ENCODE data around the gene CES4A.
A peak's percentile ranks its signal among the peaks of the same experiment; 100 is the strongest.
"Not testable (repeated sequence)": the region's sequence is repeated elsewhere in the genome, so short reads cannot be mapped to it uniquely, and the experiment has no call there.

Gene CES4A

DNA sequence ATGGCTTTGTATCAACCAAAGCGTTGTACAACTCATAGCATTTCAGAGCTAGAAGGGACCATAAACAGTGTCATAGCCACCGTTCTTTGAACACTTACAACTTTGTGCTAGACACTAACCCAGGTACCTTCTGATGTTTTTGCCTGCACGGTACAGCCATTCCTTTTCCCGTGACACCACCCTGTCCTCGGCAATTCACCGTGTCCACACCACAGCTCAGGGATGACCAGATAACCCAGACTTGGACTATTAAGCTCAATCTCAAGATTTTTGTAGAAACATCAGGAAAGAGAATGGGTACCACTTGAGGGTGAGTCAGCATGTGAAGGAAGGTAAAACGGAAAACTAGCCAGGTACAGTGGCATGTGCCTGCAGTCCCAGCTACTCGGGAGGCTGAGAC, 30.8 kb downstream of the CES4A start:
- DNase-seq (ENCODE audit: low read depth, low spot score): no peak

DNA sequence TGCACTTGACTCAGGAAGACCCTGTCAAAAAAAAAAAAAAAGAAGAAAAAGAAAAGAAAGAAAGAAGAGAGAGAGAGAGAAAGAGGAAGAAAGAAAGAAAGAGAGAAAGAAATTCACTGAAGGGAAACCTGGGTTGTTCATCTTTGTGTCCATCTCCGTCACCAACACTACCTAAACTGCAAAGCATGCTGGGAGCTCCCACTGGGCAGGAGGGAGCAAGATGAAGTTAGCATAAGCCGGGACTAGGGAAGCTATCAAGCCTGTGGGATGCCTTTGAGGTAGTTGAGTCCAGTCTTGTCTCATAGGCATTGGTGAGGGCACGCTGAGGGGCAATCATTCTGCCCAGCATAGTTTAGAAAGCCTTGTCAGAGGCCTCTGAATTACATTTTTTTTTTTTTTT, 32.9 kb downstream of the CES4A start:
- DNase-seq (ENCODE audit: low read depth, low spot score): no peak

DNA sequence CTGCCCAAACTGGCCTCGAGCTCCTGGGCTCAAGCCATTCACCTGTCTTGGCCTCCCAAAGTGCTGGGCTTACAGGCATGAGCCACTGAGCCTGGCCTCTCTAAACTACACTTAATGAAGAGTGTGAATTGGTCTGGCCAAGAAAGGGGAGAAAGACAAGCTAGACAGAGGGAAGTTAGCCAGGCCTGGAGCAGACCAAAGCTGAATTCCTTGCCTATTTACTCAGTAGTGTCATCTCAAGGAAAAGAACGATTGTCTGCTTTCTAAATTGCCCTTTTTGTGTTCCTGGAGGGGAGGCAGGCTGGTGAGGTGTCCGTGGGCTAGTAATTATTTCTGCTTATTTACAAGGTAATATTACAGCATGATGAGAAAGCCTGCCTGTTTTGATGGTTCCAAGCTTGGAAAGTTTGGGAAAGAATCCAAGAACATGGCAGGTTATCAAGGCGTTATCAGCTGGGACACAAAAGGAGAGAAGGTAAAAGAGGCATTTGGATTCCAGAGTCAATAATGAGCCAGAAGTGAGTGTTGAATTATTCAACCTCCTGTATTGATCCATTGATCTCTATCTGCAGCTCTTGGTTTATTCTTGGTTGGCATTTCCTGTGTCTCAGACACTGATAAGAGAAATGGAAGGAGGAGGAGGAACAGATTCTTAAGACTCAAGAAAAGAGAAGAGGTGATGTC, 34.3 kb downstream of the CES4A start:
- DNase-seq (ENCODE audit: low read depth, low spot score): no peak

DNA sequence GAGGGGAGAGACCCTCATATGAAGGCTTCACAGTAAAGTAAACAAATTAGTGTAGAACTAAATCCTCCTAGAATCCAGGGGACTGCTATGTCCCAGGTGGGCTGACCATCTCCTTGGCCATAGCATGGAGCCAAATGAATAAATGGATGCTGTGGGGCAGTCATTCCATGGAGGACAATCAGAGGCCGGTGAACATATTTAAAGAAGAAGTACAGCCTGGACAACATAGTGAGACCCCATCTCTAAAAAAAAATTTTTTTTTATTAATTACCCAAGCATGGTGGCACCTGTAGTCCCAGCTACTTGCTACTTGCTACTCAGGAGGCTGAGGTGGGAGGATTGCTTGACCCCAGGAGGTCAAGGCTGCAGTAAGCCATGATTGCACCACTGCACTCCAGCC, 35.3 kb downstream of the CES4A start:
- DNase-seq (ENCODE audit: low read depth, low spot score): no peak

DNA sequence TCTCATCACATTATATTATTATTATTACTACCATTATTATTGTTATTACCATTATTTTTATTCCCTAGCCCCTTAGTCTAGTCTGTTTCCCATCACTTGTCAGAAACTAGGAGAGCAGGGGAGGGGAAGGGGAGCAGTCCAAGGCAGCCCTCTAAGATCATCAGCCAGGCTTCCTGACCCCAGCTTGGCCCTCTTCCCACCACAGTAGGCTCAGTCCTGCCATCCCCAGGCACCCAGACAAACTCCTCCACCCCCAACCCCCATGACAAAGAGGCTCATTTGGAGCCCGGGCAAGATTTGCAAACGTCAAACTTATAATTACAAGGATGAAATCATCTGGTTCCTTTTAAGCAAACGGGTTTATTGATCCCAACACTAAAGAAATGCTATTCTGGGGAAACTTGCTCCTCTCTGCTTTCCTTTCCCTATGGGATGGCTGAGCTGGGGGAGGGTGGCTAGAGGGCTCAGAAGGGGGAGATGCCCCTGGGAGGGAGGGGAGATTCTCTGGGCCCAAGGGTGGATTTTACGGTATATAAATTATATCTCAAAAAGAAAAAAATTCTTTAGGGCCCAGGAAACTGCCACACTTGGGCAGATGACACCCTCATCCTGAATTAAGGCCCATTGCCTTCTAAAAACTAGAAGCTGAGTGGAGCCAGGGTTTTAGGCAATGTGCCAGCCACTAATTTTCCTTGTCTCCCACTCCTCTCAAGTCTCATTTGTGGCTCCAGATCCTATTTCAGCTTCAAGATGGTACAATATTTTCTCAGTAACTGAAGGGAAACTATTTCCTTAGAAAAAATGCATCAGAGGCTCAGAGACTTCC, 36.2 kb downstream of the CES4A start:
- DNase-seq (ENCODE audit: low read depth, low spot score): no peak

DNA sequence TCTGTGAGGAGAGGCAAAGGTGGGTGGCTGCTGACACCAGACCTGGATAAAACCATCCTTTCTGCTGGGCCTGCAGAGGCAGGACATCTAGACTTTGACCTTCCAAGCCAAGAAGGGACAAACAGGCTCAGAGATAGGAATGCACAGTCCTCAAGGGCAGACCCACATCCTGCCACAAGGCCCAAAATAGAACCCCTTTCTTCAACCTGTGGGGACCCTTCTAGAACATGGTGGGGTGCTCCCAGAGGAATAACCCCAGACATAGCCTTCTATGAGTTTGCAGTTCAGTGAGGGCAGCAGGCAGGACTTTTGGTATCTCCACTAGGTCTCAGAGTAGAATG, 36.8 kb downstream of the CES4A start:
- DNase-seq (ENCODE audit: low read depth, low spot score): no peak

DNA sequence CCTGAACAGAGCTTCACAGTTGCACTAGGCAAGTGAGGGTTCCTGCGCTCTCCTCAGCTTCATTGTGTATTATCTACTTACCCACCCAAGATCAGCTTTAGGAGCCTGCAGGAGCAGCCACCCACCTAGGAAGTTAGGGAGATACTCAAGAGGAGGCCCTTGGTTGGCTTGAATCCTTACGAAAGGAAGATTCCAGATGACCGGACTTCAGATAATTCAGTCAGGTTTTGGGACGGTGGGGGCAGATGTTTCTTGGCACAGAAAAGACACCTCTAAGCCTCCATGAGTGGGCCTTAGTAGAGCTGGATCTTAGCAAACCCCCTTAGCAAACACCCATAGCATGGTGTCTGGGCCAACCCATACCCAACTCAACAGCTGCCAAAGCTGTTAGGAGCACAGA, 38.2 kb downstream of the CES4A start:
- no peak for DNase-seq (ENCODE audit: low read depth, low spot score)

DNA sequence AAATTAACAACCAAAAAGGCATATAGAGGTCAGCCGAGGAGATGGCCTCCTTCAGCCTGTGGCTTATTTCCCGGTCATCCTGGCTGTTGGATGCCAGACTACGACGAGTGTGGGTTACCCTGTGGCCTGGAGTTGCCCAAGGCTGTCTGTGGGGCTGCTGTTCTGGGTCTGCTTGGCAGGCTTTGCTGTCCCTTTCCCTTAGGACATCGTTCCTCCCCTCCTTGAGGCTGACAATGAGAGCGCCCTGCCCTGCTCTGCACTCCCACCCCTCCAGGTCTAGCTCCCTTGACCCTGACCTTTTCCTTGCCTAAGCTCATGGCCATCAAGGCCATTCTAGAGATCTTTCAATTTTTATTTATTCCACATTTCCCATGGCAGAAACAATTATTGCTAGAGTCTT, 38.7 kb downstream of the CES4A start:
- DNase-seq (ENCODE audit: low read depth, low spot score): no peak

DNA sequence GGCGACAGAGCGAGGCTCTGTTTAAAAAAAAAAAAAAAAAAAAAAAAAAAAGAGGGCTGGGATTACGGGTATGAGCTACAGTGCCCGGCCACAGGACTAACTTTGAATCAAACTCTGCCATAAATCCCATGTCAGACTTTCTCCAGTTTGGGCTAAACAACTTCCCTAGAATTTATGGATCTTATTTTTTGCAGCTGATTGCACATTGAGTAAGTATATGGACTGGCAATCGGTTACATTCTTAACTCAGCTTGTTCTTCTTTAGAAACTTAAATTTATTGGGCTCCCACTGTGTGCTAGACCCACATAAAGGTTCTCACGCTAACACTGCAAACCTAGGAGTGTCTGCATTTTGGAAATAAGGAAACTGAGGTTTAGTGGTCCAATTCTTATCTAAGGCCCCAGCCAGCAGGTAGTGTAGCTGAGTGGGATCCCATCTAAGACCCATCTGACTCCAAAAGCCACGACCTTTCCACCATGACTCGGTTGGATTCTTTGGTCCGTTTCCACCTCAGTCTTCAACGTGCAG, 39.8 kb downstream of the CES4A start:
- no peak for DNase-seq (ENCODE audit: low read depth, low spot score)

DNA sequence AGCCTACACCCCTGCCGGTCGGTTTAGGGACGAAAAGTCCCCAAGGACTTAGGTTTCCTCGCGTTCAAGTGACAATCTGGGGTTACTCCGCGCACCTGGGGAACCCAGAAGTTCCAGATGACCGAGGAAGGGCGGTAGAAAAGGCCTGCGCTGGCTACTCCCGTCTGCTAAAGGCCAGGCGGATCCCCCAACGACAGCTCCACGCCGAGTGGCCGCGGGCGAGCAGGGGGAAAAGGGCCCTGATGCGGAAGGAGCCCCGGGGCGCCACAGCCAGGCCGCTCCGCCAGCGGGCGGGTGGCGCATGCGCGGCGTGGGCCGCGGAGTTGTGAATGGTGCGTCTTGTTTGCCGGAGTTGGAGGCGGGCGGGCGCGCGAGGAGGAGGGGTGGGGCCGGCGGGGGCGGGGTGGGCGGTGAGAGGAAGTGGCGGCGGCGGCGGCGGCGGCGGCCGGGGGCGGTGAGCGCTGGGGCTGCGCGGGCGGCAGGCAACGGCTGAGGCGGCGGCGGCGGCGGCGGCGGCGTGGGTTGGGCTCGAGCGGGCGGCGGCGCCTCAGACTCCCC, 40.4 kb downstream of the CES4A start, which contains the start of gene CBFB:
TSS of gene CBFB (plus strand) at position 454 of the 558 bp plus-strand sequence. CDS start 259 bp downstream, outside the sequence.
- DNase-seq (ENCODE audit: low read depth, low spot score): peak; percentile 65

DNA sequence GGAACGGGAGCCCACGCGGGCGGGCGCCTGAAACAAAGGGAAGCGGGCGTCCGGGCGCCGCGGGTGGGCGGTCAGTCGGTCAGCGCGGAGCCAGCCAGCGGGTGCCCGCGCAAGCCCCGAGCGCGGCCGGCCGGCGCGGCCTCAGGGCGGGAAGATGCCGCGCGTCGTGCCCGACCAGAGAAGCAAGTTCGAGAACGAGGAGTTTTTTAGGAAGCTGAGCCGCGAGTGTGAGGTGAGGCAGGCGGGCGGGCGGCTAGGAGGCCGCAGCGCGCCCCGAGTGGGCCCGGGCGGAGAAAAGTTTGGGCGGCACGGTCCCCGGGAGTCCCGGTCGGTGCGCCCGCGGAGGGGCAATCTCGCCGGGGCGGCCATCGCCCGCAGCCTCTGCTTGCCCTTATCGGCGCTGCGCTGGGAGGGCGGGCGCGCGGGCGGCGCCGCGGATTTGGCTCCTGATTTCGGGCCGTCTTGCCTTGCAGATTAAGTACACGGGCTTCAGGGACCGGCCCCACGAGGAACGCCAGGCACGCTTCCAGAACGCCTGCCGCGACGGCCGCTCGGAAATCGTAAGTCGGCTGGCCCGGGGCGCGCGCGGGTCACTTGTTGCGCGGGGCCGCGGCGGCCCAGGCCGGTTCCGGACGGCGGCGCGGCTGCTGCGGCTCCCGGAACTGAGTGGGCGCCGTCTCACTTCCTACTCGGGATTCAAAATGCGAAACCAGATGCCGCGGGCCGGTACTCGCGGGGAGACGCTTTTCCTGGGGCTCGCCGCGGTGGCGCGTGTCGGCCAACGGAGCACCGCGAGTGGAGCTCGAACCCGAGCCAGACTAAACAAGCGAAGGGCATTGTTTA, 41.1 kb downstream of the CES4A start:
- DNase-seq (ENCODE audit: low read depth, low spot score): no peak

DNA sequence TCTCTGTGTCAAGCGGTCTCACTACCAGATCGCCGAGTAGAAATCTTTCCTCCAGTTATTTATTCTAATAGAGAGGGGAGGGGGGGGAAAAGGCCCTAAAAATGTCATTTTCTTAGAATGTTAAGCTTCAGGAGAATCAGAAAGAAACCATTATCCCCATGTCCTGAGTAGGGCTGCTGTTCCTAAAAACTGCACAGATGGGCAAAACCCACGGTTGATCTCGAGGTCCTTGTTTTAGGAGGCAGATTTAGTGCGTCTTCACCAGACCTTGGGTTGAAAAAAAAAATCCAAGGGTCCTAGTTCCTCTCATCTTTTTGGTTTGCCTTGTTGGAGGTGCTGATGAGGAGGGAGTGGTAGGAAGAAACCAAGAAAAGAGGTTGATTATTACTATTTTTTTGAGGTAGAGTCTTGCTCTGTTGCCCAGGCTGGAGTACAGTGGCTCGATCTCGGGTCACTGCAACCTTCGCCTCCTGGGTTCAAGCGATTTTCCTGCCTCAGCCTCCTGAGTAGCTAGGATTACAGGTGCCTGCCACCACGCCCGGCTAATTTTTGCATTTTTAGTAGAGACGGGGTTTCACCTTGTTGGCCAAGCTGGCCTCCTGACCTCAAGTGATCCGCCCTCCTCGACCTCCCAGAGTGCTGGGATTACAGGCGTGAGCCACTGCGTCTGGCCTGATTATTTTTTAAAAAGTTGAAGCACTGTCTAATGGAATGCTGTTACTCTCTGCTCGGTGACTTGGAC, 42.0 kb downstream of the CES4A start:
- no peak for DNase-seq (ENCODE audit: low read depth, low spot score)

DNA sequence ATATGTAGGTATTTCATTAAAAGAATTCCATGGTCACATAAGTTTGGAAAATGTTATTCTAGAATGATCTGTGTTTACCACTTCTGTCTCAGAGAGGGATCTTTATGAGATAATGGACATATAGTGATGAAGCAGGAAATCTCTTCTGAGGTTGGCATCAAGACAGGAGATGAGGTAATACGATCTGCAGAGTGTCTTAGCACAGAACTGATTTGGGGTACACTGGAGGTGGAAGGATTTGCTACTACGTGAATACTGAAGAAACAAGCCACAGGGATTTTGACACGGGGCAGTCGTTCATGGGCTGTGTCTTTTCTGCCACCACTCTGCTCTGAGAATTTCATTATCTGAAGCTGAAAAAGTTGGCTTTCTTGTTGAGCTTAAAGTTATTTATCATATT, 46.1 kb downstream of the CES4A start:
- DNase-seq (ENCODE audit: low read depth, low spot score): no peak

DNA sequence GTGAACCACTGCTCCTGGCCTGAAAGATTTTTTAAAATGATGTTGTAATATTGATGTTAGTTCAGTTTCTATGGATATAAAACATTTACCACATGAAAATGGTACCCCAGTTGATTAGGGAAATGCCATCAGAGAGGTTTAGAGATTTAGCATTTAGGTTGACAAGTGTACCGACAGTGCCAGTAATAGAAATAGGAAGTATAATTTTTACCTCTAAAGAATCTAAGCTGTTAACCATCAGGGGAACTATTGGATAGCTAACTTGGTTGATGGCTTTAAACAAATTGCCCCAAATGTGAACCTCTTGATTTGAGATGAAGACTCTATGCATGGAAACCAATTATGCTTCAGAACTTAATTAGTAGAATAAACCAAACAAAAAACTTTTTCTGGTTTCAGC, 47.0 kb downstream of the CES4A start:
- DNase-seq (ENCODE audit: low read depth, low spot score): no peak

DNA sequence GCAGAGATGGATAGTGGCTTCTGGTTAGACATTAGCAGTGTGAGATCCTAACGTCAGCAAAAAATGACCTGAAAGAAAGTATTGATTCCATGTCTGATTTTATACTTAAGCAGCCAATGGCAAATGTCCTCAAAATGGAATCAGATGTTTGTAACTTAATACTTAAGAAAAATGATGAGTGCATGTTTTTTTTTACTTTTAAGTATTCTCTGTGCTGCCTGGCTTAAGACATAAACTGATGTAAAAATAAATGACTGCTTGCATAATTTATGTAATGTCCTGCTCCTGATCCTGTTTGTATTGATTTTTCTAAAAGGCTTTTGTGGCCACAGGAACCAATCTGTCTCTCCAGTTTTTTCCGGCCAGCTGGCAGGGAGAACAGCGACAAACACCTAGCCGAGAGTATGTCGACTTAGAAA, 47.9 kb downstream of the CES4A start:
- DNase-seq (ENCODE audit: low read depth, low spot score): no peak

DNA sequence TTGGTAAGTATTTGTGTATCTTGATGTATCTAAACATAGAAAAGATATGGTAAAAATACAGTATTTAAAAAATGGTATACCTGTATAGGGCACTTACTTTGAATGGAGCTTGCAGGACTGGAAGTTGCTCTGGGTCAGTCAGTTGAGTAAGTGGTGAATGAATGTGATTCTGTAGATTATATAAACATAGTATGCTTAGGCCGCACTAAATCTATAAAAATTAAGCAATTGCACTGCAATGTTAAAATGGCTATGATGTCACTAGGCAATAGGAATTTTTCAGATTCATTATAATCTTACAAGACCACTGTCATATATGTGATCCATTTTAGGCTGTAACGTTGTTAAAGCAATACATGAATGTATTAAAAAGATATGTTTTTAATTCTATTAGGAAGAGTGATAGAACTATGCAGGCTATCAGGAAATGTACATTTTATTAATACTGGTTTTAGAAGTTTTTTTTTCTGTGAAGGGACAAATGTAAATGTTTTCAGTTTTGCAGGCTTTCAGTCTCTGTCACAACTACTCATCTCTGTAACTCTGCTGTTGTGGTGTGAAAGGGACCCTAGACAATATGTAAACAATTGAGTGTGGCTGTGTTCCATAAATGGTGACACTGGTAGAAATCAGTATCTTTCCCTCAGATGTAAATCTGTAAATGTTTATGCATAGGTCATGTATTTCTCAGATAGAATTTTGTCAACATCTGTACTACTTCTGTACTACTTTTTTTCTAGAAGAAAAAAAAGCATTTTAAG, 51.1 kb downstream of the CES4A start:
- DNase-seq (ENCODE audit: low read depth, low spot score): no peak

DNA sequence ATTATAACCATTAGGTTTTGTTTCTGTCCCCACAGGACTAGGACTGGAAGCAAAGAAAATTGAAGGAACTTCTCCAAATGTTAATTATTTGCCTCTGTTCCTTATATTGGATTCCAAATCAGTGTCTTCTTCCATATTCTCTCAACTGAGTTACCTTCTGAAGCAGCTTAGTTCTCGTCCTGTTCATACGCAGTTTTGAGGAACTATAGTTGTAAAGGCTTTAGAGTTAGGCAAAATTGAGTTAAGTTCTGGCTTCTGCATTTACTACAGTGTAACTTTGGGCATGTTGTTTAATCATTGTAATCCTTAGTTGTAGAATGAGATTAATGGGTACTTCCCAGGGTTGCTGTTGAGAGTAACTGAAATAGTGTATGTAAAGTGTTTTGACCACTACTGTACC, 51.8 kb downstream of the CES4A start:
- no peak for DNase-seq (ENCODE audit: low read depth, low spot score)

DNA sequence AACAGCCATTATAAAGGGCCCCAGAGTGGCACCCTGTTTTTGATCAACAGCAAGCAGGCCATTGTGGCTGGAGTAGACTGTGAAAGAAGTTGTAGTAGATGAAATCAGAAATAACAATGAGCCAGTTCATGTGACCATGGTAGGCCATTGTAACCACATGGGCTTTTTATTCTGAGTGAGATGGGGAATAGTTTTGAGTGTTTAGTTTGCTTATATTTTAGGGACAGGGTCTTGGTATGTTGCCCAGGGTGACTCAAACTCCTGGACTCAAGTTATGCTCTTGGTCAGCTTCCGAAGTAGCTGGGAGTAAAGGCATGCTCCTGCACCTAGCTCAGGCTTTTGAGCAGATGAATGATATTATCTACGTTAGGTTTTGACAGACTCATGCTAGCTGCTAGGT, 52.5 kb downstream of the CES4A start:
- no peak for DNase-seq (ENCODE audit: low read depth, low spot score)

DNA sequence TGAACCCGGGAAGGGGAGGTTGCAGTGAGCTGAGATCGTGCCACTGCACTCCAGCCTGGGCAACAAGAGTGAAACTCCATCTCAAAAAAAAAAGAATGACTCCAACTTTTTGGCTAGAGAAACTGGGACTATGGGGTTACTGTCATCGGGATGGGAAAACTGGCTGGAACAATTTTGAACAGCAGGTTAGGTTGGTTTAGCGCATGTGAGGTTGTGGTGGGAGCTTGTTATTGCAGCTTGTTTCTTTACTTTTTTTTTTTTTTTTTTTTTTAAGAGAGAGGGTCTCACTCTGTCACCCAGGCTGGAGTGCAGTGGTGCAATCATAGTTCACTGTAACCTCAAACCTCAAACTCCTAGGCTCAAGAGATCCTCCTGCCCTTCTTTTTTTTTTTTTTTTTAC, 53.1 kb downstream of the CES4A start:
- not testable (repeated sequence) for DNase-seq (ENCODE audit: low read depth, low spot score)

DNA sequence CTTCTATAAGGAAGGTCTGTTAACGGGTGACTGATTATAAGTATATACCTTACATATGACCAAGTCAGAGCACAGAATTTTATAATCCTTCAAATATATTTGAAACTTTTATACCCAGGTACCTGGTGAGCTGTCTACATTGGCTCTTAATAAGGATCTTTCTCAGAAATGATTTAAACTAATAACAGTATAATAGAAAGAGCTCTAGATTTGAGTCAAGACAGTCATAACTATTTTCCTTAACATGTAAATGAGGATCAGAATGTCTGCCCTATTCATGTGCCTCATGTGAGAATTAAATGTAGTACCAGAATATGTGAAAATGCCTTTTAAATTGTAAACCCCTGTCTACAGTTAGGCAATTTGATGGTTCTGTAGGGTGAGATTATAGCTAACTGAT, 55.0 kb downstream of the CES4A start:
- no peak for DNase-seq (ENCODE audit: low read depth, low spot score)
